ENCODE data around the gene GALNT2.

GALNT2 gene

GRCh38 chr1:230211436-230212145 lies 144.6 kb downstream of the GALNT2 start:
- no peak for DNase-seq (ENCODE audit: low read depth)

DNA sequence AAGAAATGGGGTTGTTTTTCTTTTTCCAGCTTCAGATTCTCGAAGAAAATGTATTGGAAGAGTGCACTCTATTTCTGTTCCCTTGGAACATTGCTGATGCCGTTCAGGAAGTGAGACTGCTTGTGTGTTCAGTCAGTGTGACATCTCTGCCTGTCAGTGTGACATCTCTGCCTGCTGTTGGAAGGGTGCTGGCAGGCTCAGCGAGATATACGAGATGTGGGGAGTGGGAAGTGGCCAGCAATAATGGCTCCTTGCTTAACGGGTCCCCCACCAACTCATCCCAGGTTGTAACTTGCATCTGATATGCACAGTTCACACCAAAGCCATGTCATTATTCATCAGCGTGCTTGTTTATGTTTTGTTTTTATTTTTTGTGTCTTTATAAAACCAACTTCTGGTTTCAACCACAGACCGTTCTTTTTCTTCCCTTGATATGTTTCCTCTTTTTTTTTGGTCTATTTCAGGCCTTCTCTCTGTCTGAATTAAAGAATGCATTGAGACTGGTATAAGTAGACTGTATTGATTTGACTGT lies 145.4 kb downstream of the GALNT2 start:
- no peak for DNase-seq (ENCODE audit: low read depth)

GRCh38 chr1:230215031-230215430 lies 148.0 kb downstream of the GALNT2 start:
- no peak for DNase-seq (ENCODE audit: low read depth)

DNA sequence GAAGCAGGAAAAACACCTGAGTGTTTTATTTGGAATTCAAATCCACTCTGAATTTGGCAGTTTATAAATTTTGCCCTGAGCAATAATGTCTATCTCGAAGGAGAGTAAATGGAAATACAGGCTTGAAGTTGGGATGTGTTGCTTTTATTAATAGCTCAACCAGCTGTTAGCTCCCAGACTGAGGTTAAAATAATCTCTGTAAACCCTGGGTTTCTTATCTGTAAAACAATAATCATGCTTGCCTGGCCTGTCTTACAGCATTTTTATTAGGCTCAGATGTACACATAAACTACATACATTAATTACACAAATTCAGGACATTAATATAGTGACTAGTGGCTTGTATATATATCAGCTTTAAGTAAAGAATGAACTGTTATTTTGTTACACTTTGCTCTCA lies 148.5 kb downstream of the GALNT2 start:
- no peak for DNase-seq (ENCODE audit: low read depth)

GRCh38 chr1:230216896-230217295 lies 149.9 kb downstream of the GALNT2 start:
- no peak for DNase-seq (ENCODE audit: low read depth)

- DNase-seq (ENCODE audit: low read depth) = no peak
Observed at GRCh38 chr1:230218667-230219066, 151.6 kb downstream of the GALNT2 start.

GRCh38 chr1:230219174-230220067 lies 152.4 kb downstream of the GALNT2 start:
- no peak for DNase-seq (ENCODE audit: low read depth)

DNA sequence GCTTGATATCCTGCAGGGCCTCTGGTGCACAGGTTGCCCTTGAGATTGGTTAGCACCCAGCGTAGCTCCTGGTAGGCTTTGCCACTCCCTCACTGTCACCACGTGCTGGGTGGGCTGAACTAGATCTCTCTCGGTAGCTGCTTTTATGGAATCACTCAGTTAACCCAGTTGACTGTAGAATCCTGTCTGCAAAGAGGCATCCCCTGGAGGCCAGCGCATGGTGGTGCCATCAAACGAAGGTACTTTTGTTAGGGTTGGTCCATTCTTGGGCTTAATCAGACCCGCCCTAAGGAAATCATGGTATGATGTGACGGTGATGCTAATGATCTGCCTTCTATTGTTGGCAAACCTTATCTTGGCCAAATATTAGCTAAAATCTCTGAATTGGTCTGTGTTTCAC lies 153.4 kb downstream of the GALNT2 start:
- no peak for DNase-seq (ENCODE audit: low read depth)

- no peak for DNase-seq (ENCODE audit: low read depth)
Observed at GRCh38 chr1:230220907-230221306, 153.9 kb downstream of the GALNT2 start.

DNA sequence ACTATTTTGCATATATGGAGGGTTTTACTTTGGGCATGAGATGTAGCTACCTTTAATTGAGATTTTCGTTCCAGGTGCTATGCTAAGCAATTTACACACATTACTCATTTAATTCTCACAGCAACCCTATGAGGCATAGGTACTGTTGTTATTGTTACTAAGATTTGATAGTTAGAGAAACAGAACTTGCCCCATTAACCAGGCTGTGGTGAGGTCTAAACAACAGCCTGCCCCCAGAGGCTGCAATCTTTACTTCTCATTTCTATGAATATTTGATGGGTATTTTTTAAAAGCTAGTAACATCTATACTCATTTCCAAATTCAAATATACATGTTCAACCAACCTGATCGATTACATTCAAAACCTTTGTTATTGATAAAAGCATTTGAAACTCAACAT lies 155.6 kb downstream of the GALNT2 start:
- no peak for DNase-seq (ENCODE audit: low read depth)

- DNase-seq (ENCODE audit: low read depth) = no peak
Observed at GRCh38 chr1:230224101-230224960, 157.3 kb downstream of the GALNT2 start.

DNA sequence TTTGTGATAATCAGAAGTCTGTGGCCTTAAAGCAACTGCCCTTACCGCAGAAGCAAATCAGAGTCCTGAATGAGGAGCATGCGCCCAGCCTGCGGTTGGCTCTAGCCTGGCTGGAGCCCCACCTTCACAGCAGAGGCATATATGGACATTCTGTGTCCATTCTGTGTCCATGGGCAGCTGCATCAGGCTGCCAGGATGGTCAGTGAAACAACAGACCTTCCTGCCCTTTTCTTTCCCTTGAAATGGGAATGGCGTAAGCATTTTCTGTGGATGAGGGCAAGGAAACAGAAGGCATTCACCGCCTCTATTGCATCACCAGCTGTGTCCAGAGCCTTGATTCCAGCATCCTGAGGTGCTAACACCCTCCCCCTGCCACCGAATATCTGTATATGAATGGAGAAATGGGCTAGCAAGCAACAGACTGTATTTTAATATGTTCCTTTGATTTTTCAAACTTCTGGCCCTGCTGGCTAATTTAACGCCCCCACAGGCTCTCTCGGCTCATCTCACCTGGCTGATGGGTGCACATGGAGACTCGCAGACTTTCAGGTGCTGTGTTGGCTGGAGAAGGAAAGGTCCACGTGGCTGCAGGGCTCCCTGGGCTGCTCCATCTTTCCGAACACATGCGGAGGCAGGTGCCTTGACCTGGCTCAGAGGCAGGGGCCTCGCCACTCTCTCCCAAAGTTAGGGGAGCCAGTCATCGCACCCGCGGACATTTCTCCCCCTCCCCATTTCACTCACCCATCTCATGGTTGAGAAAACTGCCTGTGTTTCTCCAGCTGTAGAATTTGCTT lies 159.2 kb downstream of the GALNT2 start:
- DNase-seq (ENCODE audit: low read depth) = no peak

GRCh38 chr1:230226814-230227213 lies 159.8 kb downstream of the GALNT2 start:
- DNase-seq (ENCODE audit: low read depth) = no peak

GRCh38 chr1:230228236-230228897 lies 161.3 kb downstream of the GALNT2 start:
- no peak for DNase-seq (ENCODE audit: low read depth)

- no peak for DNase-seq (ENCODE audit: low read depth)
Observed at GRCh38 chr1:230230273-230230672, 163.2 kb downstream of the GALNT2 start.

- no peak for DNase-seq (ENCODE audit: low read depth)
Observed at GRCh38 chr1:230230948-230231773, 164.1 kb downstream of the GALNT2 start.

DNA sequence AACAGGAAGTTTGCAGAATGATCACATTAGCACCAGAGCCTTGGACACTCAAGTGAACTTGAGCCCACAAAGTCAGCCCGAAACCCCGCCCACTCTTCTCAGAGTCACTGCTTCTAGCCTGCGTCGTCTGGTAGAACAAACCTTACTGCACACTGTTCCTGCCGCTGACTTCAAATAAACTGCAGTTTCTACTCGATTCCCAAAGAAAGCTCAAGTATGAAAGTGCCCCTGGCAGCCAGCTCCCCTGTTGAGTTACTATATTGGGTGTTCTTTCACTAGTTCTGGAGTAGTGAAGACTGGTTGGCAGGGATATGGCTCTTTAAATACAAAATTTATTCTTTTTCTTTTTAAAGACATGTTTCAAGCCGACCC lies 164.7 kb downstream of the GALNT2 start:
- DNase-seq (ENCODE audit: low read depth) = no peak

DNA sequence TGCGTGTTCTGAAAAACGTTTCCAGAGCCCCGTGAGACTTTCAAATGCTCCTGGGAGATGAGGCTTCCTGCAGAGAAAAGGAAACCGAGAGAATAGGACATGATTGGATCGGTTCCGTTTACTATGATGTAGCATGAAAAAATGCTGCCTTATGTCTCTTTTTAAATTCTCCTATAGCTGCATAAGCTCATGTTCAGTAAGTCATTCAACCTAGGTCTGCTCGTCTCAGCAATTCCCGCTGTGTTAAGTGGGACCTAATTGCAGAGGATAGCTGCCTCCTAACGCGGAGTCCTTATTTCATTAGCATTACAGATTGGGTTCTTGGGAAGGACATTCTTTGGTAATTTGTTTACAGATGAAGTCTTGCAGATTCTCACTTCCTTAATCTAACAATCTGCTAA lies 165.3 kb downstream of the GALNT2 start:
- no peak for DNase-seq (ENCODE audit: low read depth)

DNA sequence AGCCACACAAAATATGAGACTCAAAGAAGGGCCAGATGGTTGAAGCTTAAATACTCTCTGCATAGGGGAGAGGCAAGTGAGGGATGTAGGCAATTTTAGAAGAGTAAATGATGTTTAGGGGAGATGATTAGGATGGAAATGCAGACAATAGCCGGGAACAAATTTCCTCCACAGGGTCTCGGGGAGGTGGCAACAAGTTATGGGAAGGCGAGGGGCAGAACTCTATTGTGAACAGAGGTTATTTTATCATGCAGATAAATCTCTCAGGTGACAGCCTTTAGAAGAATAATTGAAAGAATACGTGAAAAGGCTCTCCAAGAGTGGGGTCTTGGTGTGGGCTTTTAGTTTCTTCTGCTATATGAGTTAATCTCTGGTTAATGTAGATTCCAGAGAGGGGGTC lies 166.7 kb downstream of the GALNT2 start:
- DNase-seq (ENCODE audit: low read depth) = no peak

- DNase-seq (ENCODE audit: low read depth) = no peak
Observed at GRCh38 chr1:230235876-230236275, 168.8 kb downstream of the GALNT2 start.

Measured in HS-27A (cell line).